ENCODE measurements around the gene ATP8A2.

DNA sequence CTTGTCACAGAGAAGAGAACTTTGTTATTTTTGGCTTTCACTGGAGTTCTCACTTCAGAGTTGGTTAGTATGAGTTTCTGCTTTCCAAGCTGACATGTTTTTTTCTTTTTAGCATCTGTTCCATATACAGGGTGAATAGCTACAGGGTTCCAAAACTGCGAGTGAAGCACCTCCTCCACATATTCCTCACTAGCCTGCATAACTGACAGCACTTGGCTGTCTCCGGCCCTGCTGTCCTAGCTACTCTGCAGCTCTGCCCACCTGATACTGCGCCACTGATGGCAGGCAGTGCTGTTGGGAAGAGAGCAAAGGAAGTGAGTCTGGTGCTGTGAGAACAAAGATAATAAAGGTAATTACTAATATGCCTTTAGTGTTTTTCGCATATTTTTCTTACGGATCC lies 6.8 kb downstream of the ATP8A2 start:
- no peak for TF ChIP-seq CTCF (IDR thresholded peaks at IDR 0.05)
- TF ChIP-seq POLR2A (IDR thresholded peaks at IDR 0.05) = no peak
